ENCODE data around the gene ADM. TPM values are rescaled to one million over a fixed set of nuclear protein-coding genes. Genes with fewer than 3 reads are reported as not detected.

Gene ADM
- total and polyA plus RNA-seq, 2 experiments from 2014 or later = 74.1 to 90.3 TPM

GRCh38 chr11:10273738-10274137 is 31.1 kb upstream of the ADM start:
- no peaks in the 10 kb centered on the region for H3K27me3 ChIP-seq
- DNase-seq (ENCODE audit: low spot score) = no peak
- peaks cover 62% of the 10 kb centered on the region for H3K79me2 ChIP-seq
- H3K4me2 ChIP-seq = no peak overlapping the region
- TF ChIP-seq EZH2phosphoT487 (IDR thresholded peaks at IDR 0.05; ENCODE audit: low read depth, severe bottlenecking, unreplicated experiment) (no peak), CTCF (IDR thresholded peaks at IDR 0.05; ENCODE audit: poor library complexity) (no peak), EZH2 (IDR thresholded peaks at IDR 0.05; ENCODE audit: borderline replicate concordance) (no peak)
- H3K4me1 ChIP-seq (ENCODE audit: insufficient read depth) = no peaks in the 10 kb centered on the region
- no peaks in the 10 kb centered on the region for H3K9me3 ChIP-seq (ENCODE audit: low read depth)
- no peaks in the 10 kb centered on the region for H3K9me2 ChIP-seq (replicated peaks; ENCODE audit: insufficient read depth)
- H2AFZ ChIP-seq = no peak overlapping the region
- no peak overlapping the region for H3K27ac ChIP-seq
- no peak overlapping the region for H3K4me3 ChIP-seq
- H3K36me3 ChIP-seq (replicated peaks; ENCODE audit: insufficient read depth, low read depth) = no peaks in the 10 kb centered on the region
- H4K20me1 ChIP-seq (ENCODE audit: insufficient read depth, poor library complexity, severe bottlenecking) = no peaks in the 10 kb centered on the region

- H2AFZ ChIP-seq = no peak overlapping the region
- H3K9me3 ChIP-seq (ENCODE audit: low read depth) = no peaks in the 10 kb centered on the region
- peaks cover 58% of the 10 kb centered on the region for H3K79me2 ChIP-seq
- DNase-seq (ENCODE audit: low spot score) = no peak
- no peaks in the 10 kb centered on the region for H3K36me3 ChIP-seq (replicated peaks; ENCODE audit: insufficient read depth, low read depth)
- H3K27ac ChIP-seq = no peak overlapping the region
- WGBS (ENCODE audit: low lambda C conversion rate, missing lambda C conversion rate) = 89% methylated on average over 1 of the region's 1 CpG
- TF ChIP-seq EZH2phosphoT487 (IDR thresholded peaks at IDR 0.05; ENCODE audit: low read depth, severe bottlenecking, unreplicated experiment) = no peak
- TF ChIP-seq EZH2 (IDR thresholded peaks at IDR 0.05; ENCODE audit: borderline replicate concordance) = no peak
- no peak for TF ChIP-seq CTCF (IDR thresholded peaks at IDR 0.05; ENCODE audit: poor library complexity)
- H3K27me3 ChIP-seq = no peaks in the 10 kb centered on the region
- H3K4me3 ChIP-seq = no peak overlapping the region
- H4K20me1 ChIP-seq (ENCODE audit: insufficient read depth, poor library complexity, severe bottlenecking) = no peaks in the 10 kb centered on the region
- H3K4me2 ChIP-seq = no peak overlapping the region
- H3K4me1 ChIP-seq (ENCODE audit: insufficient read depth) = no peaks in the 10 kb centered on the region
- H3K9me2 ChIP-seq (replicated peaks; ENCODE audit: insufficient read depth) = no peaks in the 10 kb centered on the region
These were observed 30.1 kb upstream of the ADM start for GRCh38 chr11:10274726-10275125.

GRCh38 chr11:10275714-10276113 is 29.2 kb upstream of the ADM start:
- no peaks in the 10 kb centered on the region for H4K20me1 ChIP-seq (ENCODE audit: insufficient read depth, poor library complexity, severe bottlenecking)
- no peak overlapping the region for H3K27ac ChIP-seq
- DNase-seq (ENCODE audit: low spot score) = no peak
- no peak overlapping the region for H3K4me3 ChIP-seq
- TF ChIP-seq CTCF (IDR thresholded peaks at IDR 0.05; ENCODE audit: poor library complexity) = no peak
- TF ChIP-seq EZH2phosphoT487 (IDR thresholded peaks at IDR 0.05; ENCODE audit: low read depth, severe bottlenecking, unreplicated experiment) = no peak
- TF ChIP-seq EZH2 (IDR thresholded peaks at IDR 0.05; ENCODE audit: borderline replicate concordance) = no peak
- H3K79me2 ChIP-seq = peaks cover 59% of the 10 kb centered on the region
- H3K27me3 ChIP-seq = no peaks in the 10 kb centered on the region
- no peak overlapping the region for H3K4me2 ChIP-seq
- H2AFZ ChIP-seq = no peak overlapping the region
- H3K36me3 ChIP-seq (replicated peaks; ENCODE audit: insufficient read depth, low read depth) = no peaks in the 10 kb centered on the region
- no peaks in the 10 kb centered on the region for H3K4me1 ChIP-seq (ENCODE audit: insufficient read depth)
- no peaks in the 10 kb centered on the region for H3K9me2 ChIP-seq (replicated peaks; ENCODE audit: insufficient read depth)
- no peaks in the 10 kb centered on the region for H3K9me3 ChIP-seq (ENCODE audit: low read depth)

GRCh38 chr11:10282117-10282516 is 22.8 kb upstream of the ADM start:
- Histone ChIP-seq H3K27ac (peak overlapping the region; percentile 7), H3K27me3 (no peaks in the 10 kb centered on the region), H3K36me3 (replicated peaks; ENCODE audit: insufficient read depth, low read depth) (no peaks in the 10 kb centered on the region), H3K9me2 (replicated peaks; ENCODE audit: insufficient read depth) (no peaks in the 10 kb centered on the region), H3K4me2 (no peak overlapping the region), H3K4me3 (no peak overlapping the region), H2AFZ (no peak overlapping the region), H3K79me2 (peaks cover 88% of the 10 kb centered on the region), H4K20me1 (ENCODE audit: insufficient read depth, poor library complexity, severe bottlenecking) (no peaks in the 10 kb centered on the region), H3K4me1 (ENCODE audit: insufficient read depth) (no peaks in the 10 kb centered on the region), H3K9me3 (ENCODE audit: low read depth) (no peaks in the 10 kb centered on the region)
- DNase-seq (ENCODE audit: low spot score) = no peak
- TF ChIP-seq EZH2phosphoT487 (IDR thresholded peaks at IDR 0.05; ENCODE audit: low read depth, severe bottlenecking, unreplicated experiment) = no peak
- no peak for TF ChIP-seq CTCF (IDR thresholded peaks at IDR 0.05; ENCODE audit: poor library complexity)
- TF ChIP-seq EZH2 (IDR thresholded peaks at IDR 0.05; ENCODE audit: borderline replicate concordance) = no peak
